C4-2B (cell line): Measurements from ENCODE around the gene TBC1D4.

Experiments used
- ZFX ChIP-seq: fragments of 450-650 bp; IDR thresholded peaks from 2 replicates; pipeline ENCODE4 v1.6.1; 2017
- TF ChIP-seq, protein P1 (sequence below): fragments of 450-650 bp; conservative IDR thresholded peaks from 2 replicates; pipeline ENCODE4 v1.5.1; 2017; ENCODE audit warnings: mild to moderate bottlenecking

DNA sequence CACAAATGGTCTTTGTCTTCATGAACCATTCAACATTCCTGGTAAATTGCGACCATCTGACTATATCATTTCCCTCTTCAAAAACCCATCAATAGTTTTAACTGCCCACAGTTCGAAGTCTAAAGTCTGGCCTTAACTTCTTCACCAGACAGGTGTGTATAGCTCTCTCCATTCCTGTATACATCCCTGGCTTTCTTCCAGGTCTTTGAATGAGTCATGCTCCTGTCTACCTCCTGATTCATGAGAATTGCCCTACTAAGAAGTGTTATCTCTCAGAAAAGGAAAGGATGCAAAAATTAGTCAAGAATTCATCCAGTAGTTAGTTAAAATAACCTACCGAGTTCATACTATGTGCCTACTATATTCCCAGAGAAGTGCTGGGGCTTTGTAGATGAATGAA is 225.0 kb downstream of the TBC1D4 start:
- TF ChIP-seq, protein P1, sequence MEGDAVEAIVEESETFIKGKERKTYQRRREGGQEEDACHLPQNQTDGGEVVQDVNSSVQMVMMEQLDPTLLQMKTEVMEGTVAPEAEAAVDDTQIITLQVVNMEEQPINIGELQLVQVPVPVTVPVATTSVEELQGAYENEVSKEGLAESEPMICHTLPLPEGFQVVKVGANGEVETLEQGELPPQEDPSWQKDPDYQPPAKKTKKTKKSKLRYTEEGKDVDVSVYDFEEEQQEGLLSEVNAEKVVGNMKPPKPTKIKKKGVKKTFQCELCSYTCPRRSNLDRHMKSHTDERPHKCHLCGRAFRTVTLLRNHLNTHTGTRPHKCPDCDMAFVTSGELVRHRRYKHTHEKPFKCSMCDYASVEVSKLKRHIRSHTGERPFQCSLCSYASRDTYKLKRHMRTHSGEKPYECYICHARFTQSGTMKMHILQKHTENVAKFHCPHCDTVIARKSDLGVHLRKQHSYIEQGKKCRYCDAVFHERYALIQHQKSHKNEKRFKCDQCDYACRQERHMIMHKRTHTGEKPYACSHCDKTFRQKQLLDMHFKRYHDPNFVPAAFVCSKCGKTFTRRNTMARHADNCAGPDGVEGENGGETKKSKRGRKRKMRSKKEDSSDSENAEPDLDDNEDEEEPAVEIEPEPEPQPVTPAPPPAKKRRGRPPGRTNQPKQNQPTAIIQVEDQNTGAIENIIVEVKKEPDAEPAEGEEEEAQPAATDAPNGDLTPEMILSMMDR = no peak
- no peak for TF ChIP-seq ZFX
